Gastrocnemius medialis (tissue), 4 donors: Measurements from ENCODE around the gene LGALS7B. TPM values are rescaled to one million over a fixed set of nuclear protein-coding genes. Genes with fewer than 3 reads are reported as not detected.

Experiments
- ATAC-seq, 2 donors: fragments of 150-250 bp; one replicate each; pipeline ENCODE4 v1.9.1; 2016
- DNase-seq, 2 donors: peaks; one replicate each; pipeline ENCODE4 v3.0.0-alpha.2; 2019
- H3K27ac ChIP-seq, 4 donors: fragments of 200-600 bp; sonication (generic); 1 replicate in 1 of 4; 2 replicates in 3 of 4; pipeline ENCODE4 v1.5.1; 2016 to 2018; ENCODE audit warnings: mild to moderate bottlenecking in 2 of 4, moderate library complexity in 1 of 4
- H3K27me3 ChIP-seq, 3 donors: fragments of 200-600 bp; sonication (generic) in 2 of 3; 1 replicate in 1 of 3; 2 replicates in 2 of 3; pipeline versions ENCODE4 v1.5.1 to v1.6.0; 2016 to 2019; ENCODE audit warnings: mild to moderate bottlenecking in 1 of 3, moderate library complexity in 1 of 3
- H3K36me3 ChIP-seq, 2 donors: fragments of 200-600 bp; sonication (generic) in 1 of 2; one replicate each; pipeline ENCODE4 v1.5.1; 2017 to 2018
- H3K4me1 ChIP-seq, 2 donors: fragments of 200-600 bp; sonication (generic) in 1 of 2; one replicate each; pipeline ENCODE4 v1.5.1; 2016 to 2017; ENCODE audit warnings: mild to moderate bottlenecking in 2 of 2
- H3K4me3 ChIP-seq, 4 donors: fragments of 200-600 bp; sonication (generic) in 3 of 4; 1 replicate in 1 of 4; 2 replicates in 3 of 4; pipeline ENCODE4 v1.5.1; 2016 to 2019; ENCODE audit warnings: mild to moderate bottlenecking in 2 of 4
- H3K9me3 ChIP-seq, 3 donors: fragments of 200-600 bp; sonication (generic) in 2 of 3; 1 replicate in 1 of 3; 2 replicates in 2 of 3; pipeline ENCODE4 v1.5.1; 2016 to 2019
- CTCF ChIP-seq, 5 experiments: fragments of 450-650 bp in 3 of 5; fragments of 200-600 bp in 2 of 5; sonication (generic) in 2 of 5; IDR thresholded peaks in 4 of 5; conservative IDR thresholded peaks in 1 of 5; 1 replicate in 4 of 5; 2 replicates in 1 of 5; pipeline ENCODE4 v1.5.1; 2016 to 2019; ENCODE audit warnings: antibody characterized with exemption in 5 of 5, mild to moderate bottlenecking in 3 of 5, moderate library complexity in 3 of 5
- POLR2A ChIP-seq, 2 donors: fragments of 450-650 bp; IDR thresholded peaks; one replicate each; pipeline ENCODE4 v1.6.1; 2017; ENCODE audit warnings: antibody characterized with exemption in 2 of 2, mild to moderate bottlenecking in 2 of 2, moderate library complexity in 2 of 2
- in situ Hi-C, 4 donors: fragments of 200-750 bp; cut with MboI; loops; one replicate each; pipeline versions ENCODE4 v1.15.0 to v1.8.0; 2017; ENCODE audit warnings: low sequenced_read_pairs in 4 of 4
- intact Hi-C: fragments of 100-400 bp; cut with DNase I; formaldehyde crosslinking; loops from one replicate; pipeline ENCODE4 v1.15.1; 2023; ENCODE audit warnings: low total_unique reads
- total RNA-seq, 4 donors: library from RNA; depleted of rRNA; stranded (reverse); fragments of >200 nt; gene quantifications; one replicate each; pipeline versions ENCODE4 v1.1.0 to v1.2.3, GENCODE V29; 2016

Gene LGALS7B
- total RNA-seq, 4 donors from 2014 or later, result not detected

- peak in 2 of 5 experiments; percentile 30 to 40 for TF ChIP-seq CTCF (IDR thresholded peaks at IDR 0.05 in 4 of 5, conservative IDR thresholded peaks at IDR 0.05 in 1 of 5)
- TF ChIP-seq POLR2A (IDR thresholded peaks at IDR 0.05), result peak in 1 of 2 donors; percentile 25
- ATAC-seq (peak; percentile 22 to 60), DNase-seq (peak in 1 of 2 donors; percentile 82)
- H3K9me3 ChIP-seq, result no peaks in the 10 kb centered on the region
- in situ Hi-C loops, result loop anchor here in 2 of 4 donors (10.0 to 25.0 kb wide), 3 partner anchors 66 to 451 kb away; partner anchors contain the start of genes ACTN4 (in 1 of the 2), GGN (in 1 of the 2) and SPRED3 (in 1 of the 2)
- peak overlapping the region; percentile 91 to 100 (median 98) for H3K27ac ChIP-seq
- intact Hi-C loops, result loop anchor here (10.0 kb wide), 2 partner anchors 404 to 566 kb away; partner anchors contain the start of genes RYR1 and ZFP36
- peaks cover 12 to 77% of the 10 kb centered on the region in 2 donors for H3K36me3 ChIP-seq
- H3K4me1 ChIP-seq, result peaks cover 70 to 71% of the 10 kb centered on the region in 2 donors
- H3K4me3 ChIP-seq, result no peak overlapping the region
- no peaks in the 10 kb centered on the region for H3K27me3 ChIP-seq
Observed at GRCh38 chr19:38838208-38838985, 49.4 kb downstream of the LGALS7B start.

GRCh38 chr19:38838986-38839761 is 50.2 kb downstream of the LGALS7B start:
- DNase-seq, result peak in 1 of 2 donors; percentile 67
- Histone ChIP-seq H3K4me1 (peaks cover 70 to 72% of the 10 kb centered on the region in 2 donors), H3K9me3 (no peaks in the 10 kb centered on the region), H3K27ac (peak overlapping the region; percentile 91 to 100 (median 98)), H3K27me3 (no peaks in the 10 kb centered on the region), H3K36me3 (peaks cover 12 to 85% of the 10 kb centered on the region in 2 donors), H3K4me3 (no peak overlapping the region)
- in situ Hi-C loops (loop anchor here in 2 of 4 donors (10.0 to 25.0 kb wide), 3 partner anchors 66 to 452 kb away; partner anchors contain the start of genes ACTN4 (in 1 of the 2), GGN (in 1 of the 2) and SPRED3 (in 1 of the 2)), intact Hi-C loops (loop anchor here (10.0 kb wide), 2 partner anchors 404 to 566 kb away; partner anchors contain the start of genes RYR1 and ZFP36)
- TF ChIP-seq CTCF (IDR thresholded peaks at IDR 0.05 in 4 of 5, conservative IDR thresholded peaks at IDR 0.05 in 1 of 5) (no peak), POLR2A (IDR thresholded peaks at IDR 0.05) (peak in 1 of 2 donors; percentile 18)
- peak in 1 of 2 donors; percentile 51 for ATAC-seq

GRCh38 chr19:38839816-38840582 is 51.0 kb downstream of the LGALS7B start:
- Histone ChIP-seq H3K4me3 (no peak overlapping the region), H3K9me3 (no peaks in the 10 kb centered on the region), H3K4me1 (peaks cover 78 to 80% of the 10 kb centered on the region in 2 donors), H3K36me3 (peaks cover 16 to 93% of the 10 kb centered on the region in 2 donors), H3K27ac (peak overlapping the region; percentile 91 to 100 (median 98)), H3K27me3 (no peaks in the 10 kb centered on the region)
- ATAC-seq (no peak), DNase-seq (peak in 1 of 2 donors; percentile 50)
- TF ChIP-seq CTCF (IDR thresholded peaks at IDR 0.05 in 4 of 5, conservative IDR thresholded peaks at IDR 0.05 in 1 of 5) (no peak), POLR2A (IDR thresholded peaks at IDR 0.05) (no peak)
- intact Hi-C loops, result loop anchor here (10.0 kb wide), 2 partner anchors 405 to 565 kb away; partner anchors contain the start of genes RYR1 and ZFP36
- in situ Hi-C loops, result loop anchor here in 2 of 4 donors (10.0 to 25.0 kb wide), 5 partner anchors 55 to 453 kb away; partner anchors contain the start of genes ACTN4 (in 1 of the 2), GGN (in 1 of the 2), NFKBIB (in 1 of the 2) and SIRT2 (in 1 of the 2)
